ENCODE data around the gene ARL16.
A peak's percentile ranks its signal among the peaks of the same experiment; 100 is the strongest.

ARL16 gene

DNA sequence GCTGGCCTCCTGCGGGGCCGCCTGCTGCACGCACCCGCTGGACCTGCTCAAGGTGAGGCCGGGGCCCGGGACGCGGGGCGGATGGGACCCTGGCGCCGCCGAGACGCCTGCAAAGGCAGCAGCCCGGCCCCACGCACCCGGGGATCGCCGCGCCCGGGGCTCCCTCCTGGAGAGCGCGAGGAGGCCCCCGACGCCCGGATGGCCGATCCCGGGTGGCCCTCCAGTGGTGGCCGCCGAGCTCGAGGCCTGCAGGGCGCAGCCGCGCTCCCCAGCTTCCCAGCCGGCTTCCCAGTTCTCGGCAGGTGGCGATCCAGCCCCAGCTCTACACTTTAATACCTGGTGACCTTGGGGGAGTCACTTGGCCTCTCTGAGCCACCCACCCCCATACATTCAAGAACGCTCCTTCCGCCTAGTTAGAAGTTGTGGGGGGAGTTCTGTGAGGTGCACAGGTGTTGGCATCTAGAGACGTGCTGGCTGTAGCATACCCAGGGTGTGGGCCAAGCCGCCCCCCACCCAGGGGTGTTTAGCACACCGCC, 28.9 kb upstream of the ARL16 start:
- DNase-seq = peak; percentile 63

- peak; percentile 94 for DNase-seq
These were observed 28.3 kb upstream of the ARL16 start, which contains the start of gene SLC25A10 for GRCh38 chr17:81711814-81712467. TSS of gene SLC25A10 (plus strand) at chr17:81712284. CDS start at chr17:81712427, 143 bp downstream.

DNA sequence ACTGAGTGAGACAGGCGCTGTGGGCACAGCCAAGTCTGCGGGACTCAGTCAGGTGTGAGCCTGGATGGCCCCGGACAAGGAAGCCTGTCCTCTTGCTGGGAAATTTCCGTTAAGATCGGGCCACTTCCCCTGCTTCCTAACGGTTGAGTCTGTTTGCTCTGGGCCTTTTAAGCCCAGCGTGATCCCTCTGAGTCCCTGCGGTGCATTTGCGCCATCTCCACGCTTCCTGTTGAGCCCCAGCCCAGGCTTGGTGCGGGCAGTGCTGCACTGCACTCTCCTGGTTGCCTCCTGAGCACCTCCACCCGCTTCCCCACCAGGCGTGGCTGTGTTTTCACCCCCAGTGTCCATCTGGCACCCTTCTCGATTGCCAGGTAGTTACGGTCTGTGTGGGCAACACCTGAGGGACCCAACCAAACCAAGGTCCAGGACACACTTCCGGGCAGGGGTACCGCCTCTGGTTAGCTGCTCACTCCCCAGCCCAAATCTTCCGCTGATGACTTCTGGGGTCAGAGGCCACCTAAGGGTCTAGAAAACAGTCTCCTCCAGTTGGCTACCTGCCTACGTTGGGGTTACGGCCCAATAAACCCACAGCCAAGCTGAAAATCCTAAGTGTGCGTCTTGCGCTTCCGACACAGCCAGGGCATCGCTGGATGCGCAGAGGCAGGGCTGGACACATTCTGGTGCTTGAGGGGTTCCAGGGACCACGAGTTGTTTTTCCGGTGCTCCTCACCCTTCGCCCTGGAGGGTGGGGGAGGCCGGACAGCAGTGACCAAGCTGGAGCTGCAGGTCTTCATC, 27.1 kb upstream of the ARL16 start:
- DNase-seq = peak; percentile 94

DNA sequence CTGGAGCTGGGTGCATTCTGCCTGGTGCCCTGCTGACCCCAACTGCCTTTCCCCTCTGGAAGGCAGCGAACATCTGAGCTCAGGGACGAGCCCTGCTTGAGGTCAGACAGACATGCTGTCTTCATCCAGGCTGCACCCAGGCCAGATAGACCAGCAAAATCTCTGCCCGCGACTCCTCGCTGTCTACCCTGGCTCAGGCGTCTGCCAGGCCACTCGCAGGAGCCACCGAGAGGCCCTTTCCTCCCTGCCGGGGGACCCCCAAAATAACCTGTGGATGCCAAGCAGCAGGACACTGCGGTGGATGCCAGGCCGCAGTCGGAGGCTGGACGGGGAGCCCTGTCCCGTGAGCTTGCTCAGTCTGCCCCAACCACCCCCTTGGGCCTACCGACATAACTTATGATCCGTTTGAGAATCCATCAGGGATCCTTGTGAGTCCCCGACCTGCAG, 25.2 kb upstream of the ARL16 start:
- no peak for DNase-seq

DNA sequence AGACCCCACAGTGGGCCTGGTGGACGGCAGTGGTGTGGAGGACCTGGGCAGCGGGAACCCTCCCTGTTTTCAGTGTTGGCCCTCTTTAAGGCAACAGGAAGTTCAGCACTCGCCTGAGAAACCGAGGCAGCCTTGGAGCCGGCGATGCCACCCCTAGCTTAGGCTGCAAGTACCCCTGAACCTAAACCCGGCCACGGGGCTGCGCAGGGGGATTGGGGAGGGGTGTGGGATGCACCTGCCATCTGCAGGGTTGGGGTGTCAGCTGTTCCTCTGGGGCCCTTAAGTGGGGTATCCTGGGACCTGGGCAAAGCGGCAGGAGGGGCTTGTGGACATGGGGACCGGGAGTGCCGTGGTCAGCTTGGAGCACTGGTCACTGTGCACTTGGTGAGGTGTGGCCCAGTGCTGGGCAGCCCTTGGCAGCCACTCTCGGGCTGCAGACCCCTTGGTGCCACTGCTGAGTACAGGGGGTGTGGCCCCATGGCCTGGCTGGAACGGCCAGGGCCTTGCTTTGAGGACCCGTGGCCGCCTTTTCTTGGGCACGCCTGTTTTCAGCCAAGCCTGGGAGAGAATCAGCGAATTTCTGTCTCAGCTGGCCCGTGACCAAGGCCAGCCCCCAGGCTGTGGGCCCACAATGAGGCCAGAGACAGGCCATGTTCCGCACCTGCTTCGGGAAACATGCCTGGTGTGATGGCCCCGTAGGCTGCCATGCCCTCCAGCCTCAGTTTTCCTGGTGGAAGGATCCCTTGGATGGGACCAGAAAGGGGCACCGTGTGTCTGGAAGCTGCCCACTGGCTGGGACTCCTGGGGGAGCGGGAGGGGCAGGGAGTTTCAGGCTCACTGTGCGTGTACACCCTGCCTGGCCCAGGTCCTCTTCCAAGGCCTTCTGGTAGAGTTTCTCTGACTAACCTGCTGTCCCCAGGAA, 24.4 kb upstream of the ARL16 start:
- no peak for DNase-seq

GRCh38 chr17:81706757-81707624, 23.4 kb upstream of the ARL16 start:
- no peak for DNase-seq

DNA sequence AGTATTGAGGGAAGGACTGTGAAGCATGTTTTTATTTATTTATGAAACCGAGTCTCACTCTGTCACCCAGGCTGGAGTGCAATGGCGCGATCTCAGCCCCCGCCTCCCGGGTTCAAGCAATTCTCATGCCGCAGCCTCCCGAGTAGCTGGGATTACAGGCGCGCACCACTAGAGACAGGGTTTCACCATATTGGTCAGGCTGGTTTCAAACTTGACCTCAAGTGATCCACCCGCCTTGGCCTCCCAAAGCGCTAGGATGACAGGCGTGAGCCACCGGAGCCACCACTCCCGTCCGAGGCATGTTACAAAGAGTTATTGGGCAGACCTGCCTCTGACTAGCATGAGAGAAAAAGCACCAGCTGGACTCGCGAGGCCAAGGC, 22.6 kb upstream of the ARL16 start:
- DNase-seq = no peak

DNA sequence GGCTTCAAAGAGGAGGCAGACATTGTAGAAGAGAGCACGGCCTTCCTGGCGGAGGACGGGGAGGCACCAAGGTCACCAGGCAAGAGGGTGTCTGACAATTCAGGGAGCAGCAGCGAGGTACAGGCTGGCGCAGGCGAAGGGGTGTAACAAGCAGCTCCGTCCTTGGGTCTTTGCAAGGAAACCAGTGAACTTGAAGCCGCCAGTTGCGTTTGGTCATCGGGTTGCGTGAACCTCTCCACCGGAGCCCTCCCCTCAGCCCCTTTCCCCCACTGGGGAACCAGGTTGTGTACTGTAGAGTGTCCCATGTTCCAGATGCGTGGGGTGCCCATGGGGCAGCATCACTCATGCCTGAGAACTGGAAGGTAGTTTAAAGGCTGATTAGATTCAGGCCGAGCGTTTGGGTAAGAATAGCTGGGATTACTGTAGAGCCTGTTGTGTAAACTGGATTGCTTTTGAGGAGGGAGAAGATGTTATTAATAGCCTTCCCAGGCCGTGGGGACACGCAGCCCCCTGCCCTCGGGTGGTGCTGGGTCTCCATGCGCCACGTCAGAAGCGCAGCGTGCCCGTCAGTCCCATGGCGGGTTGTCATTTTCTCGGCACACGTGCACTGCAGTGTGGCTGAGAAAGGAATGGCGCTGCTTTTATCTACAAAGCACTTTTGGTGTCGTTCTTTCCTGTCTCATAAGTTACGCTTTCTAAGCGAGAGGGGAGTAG, 22.1 kb upstream of the ARL16 start:
- no peak for DNase-seq

GRCh38 chr17:81703747-81704654, 20.4 kb upstream of the ARL16 start:
- peak; percentile 38 for DNase-seq

- DNase-seq = peak; percentile 98
These were observed 19.5 kb upstream of the ARL16 start, which contains the start of gene MRPL12 for GRCh38 chr17:81702934-81703746. TSS of gene MRPL12 (plus strand) at chr17:81703367. CDS start at chr17:81703502, 135 bp downstream.

DNA sequence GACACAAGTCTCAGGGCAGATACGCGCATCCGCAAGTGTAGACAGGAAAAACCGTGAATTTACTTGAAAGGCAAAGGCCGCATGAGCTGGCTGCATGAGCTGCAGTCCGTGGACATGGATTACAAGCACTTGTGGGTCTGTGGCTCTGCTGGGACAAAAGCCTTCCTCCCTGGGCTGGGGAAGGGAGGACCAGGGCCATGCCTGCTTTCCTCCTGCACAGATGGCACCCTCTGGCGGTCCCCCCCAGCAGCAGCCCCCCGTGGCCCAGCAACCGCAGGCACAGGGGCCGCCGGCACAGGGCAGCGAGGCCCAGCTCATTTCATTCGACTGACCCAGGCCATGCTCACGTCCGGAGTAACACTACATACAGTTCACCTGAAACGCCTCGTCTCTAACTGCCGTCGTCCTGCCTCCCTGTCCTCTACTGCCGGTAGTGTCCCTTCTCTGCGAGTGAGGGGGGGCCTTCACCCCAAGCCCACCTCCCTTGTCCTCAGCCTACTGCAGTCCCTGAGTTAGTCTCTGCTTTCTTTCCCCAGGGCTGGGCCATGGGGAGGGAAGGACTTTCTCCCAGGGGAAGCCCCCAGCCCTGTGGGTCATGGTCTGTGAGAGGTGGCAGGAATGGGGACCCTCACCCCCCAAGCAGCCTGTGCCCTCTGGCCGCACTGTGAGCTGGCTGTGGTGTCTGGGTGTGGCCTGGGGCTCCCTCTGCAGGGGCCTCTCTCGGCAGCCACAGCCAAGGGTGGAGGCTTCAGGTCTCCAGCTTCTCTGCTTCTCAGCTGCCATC, 17.9 kb upstream of the ARL16 start:
- no peak for DNase-seq

- no peak for DNase-seq
These were observed 17.0 kb upstream of the ARL16 start for GRCh38 chr17:81700353-81701287.

GRCh38 chr17:81697261-81698044, 13.9 kb upstream of the ARL16 start:
- DNase-seq = no peak

DNA sequence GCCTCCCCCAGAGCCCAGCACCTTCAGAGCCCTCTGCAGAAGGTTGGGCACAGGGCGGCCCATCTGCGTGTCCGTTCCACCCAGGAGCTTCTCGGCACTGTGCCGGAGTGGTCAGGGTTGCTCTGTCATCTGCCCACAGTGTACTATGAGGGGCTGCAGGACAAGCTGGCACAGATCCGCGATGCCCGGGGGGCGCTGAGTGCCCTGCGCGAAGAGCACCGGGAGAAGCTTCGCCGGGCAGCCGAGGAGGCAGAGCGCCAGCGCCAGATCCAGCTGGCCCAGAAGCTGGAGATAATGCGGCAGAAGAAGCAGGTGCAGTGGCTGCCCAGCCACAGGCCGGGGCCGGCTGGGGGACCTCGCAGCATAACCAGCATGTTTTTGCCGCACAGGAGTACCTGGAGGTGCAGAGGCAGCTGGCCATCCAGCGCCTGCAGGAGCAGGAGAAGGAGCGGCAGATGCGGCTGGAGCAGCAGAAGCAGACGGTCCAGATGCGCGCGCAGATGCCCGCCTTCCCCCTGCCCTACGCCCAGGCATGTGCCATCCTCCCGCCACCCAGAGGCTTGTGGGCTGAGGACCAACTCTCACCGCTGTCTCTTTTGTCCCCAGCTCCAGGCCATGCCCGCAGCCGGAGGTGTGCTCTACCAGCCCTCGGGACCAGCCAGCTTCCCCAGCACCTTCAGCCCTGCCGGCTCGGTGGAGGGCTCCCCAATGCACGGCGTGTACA, 12.8 kb upstream of the ARL16 start:
- no peak for DNase-seq

GRCh38 chr17:81695801-81696200, 12.2 kb upstream of the ARL16 start:
- no peak for DNase-seq

DNA sequence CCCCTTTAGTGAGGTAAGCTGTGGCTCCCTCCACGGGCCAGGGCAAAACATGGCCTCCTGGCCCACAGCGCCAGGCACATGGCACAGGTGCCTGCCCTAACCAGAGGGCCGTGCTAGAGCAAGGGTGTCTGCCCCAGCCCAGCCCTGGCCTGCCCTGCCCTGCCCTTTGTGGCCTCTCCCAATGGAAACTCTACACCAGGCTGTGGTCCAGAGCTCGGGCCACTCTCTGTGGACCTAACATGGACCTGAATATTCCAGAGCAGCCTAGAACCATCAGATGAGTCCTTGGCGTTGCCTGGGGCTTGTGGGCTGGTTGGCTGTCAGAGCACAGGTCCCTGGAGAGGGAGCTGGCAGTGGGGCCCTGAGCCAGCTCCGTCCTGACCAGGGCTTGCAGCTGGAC, 11.6 kb upstream of the ARL16 start:
- DNase-seq = no peak
